Stimulated activated CD8-positive, alpha-beta memory T cell treated with anti-CD3 and anti-CD28 coated beads, Interleukin-4, amount 100 ng/mL, for 1 hour (primary cell): ENCODE data around the gene CHL1.
"Not testable (repeated sequence)": the region's sequence is repeated elsewhere in the genome, so short reads cannot be mapped to it uniquely, and the experiment has no call there.

Experiments used
- DNase-seq, 2 donors: peaks; one replicate each; pipeline ENCODE4 v3.0.0-alpha.2; 2020; ENCODE audit warnings: low read depth in 2 of 2, low spot score in 1 of 2

Gene CHL1

DNA sequence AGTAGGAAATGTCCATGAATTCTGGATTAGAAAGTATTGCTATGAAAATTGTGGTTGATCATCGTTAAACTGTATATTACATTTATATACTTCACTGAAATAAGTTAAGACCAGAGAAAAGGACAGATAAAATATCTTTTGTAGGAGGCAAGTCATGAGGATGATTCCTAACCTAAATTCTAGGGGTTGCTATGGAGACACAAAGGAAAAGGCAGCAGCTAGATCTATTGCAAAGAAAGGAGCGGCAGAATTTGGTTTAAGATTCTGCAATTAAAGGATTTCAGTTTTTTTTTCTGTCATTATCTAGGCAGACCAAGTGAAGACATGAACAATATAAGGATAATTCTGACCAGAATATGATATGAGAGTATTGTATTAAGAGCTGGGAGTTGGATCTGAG, 136.1 kb downstream of the CHL1 start:
- DNase-seq: no peak

- no peak for DNase-seq
Observed at GRCh38 chr3:335240-335639, 138.7 kb downstream of the CHL1 start.

DNA sequence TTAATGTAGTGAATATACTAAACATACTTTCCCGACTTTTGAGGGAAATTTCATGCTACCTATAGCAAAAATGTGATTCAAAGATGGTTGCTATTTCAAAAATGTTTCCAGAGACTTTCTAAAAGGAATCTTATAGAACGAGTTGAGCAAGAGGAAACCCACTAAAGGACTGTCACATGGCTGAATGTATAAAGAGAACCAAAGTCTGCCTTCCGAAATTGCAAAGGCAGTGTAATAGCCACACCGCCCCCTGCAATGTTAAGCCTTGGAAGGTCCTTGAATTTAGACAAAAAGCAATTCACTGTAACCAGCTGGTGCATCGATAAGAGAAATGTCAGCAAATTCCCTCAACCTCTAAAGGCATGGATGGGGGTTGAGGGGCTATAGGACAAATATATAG, 142.8 kb downstream of the CHL1 start:
- no peak for DNase-seq

DNA sequence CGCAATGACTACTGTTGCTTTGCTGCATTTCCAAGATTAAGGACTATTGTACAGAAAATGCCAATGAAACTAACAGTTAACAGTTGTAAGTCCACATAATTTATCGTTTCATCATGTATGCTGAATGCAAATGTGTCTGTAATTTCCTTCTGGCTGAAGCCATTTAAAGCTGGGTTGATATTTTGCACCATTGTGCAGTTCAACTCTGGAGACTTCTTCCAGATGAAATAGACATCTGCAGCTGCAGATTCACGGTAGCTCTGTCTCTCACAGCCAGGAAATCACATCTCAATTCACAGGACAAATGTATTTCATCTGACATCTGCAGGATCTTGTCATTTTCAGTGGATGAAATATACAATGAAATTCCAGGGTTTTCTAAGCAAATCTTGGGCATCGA, 145.4 kb downstream of the CHL1 start:
- no peak for DNase-seq

GRCh38 chr3:346186-346585, 149.6 kb downstream of the CHL1 start:
- no peak for DNase-seq

- DNase-seq: no peak
Observed at GRCh38 chr3:347581-347980, 151.0 kb downstream of the CHL1 start.

GRCh38 chr3:350871-351371, 154.4 kb downstream of the CHL1 start:
- DNase-seq: no peak

GRCh38 chr3:352599-352998, 156.0 kb downstream of the CHL1 start:
- no peak for DNase-seq

- DNase-seq: no peak
Observed at GRCh38 chr3:353191-353739, 156.7 kb downstream of the CHL1 start.

GRCh38 chr3:354432-354831, 157.9 kb downstream of the CHL1 start:
- no peak for DNase-seq

GRCh38 chr3:355622-356021, 159.1 kb downstream of the CHL1 start:
- DNase-seq: no peak

GRCh38 chr3:356952-357351, 160.4 kb downstream of the CHL1 start:
- no peak for DNase-seq

GRCh38 chr3:359672-360071, 163.1 kb downstream of the CHL1 start:
- DNase-seq: no peak

- no peak for DNase-seq
Observed at GRCh38 chr3:362681-363338, 166.2 kb downstream of the CHL1 start.

- no peak for DNase-seq
Observed at GRCh38 chr3:364287-364686, 167.7 kb downstream of the CHL1 start.

DNA sequence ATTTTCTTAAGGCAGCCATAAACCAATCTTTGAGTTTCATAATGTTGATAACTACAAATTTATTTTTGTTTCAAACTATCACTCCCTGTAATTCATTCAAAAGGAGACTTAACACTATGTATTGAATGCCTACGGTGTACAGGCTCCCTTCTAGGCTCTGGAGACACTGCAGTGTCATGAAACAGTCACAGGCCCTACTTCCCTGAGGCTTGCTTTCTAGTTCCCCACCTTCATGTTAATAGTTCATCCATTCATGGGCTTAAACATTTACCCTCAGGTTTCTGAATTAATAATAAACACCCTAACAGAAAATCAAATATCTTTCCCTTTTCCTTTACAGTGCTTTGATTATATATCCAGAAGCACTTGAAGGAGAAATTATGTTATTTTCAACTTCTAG, 168.7 kb downstream of the CHL1 start:
- DNase-seq: no peak

GRCh38 chr3:366253-366652, 169.7 kb downstream of the CHL1 start:
- not testable (repeated sequence) for DNase-seq

- no peak for DNase-seq
Observed at GRCh38 chr3:373193-373779, 176.7 kb downstream of the CHL1 start.

GRCh38 chr3:374459-374858, 177.9 kb downstream of the CHL1 start:
- no peak for DNase-seq

DNA sequence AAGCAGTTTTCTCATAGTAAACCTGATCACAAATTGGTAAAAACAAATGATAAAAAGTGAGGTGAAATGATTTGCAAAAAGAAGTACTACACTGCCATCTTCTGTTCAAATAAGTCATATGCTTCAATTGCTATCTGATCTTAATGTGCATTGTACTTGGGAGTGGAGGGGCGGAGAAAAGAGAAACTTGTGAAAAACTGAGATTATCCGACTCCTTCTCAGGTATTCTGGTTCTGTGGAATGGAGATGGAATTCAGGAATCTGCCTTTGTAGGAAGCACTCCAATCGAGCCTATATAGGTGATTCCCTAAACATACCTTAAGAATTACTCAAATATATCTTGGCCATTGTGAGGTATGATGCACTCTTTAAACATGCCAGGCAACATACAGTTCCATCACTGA, 180.6 kb downstream of the CHL1 start:
- DNase-seq: no peak

GRCh38 chr3:380801-381200, 184.2 kb downstream of the CHL1 start:
- DNase-seq: no peak

- no peak for DNase-seq
Observed at GRCh38 chr3:385151-385550, 188.6 kb downstream of the CHL1 start.

GRCh38 chr3:394775-395174, 198.2 kb downstream of the CHL1 start:
- no peak for DNase-seq
